HG02763 (cell line): ENCODE measurements around the gene ACOX1.

Experiments used
- ATAC-seq: cut with Tn5 transposase; IDR thresholded peaks from one replicate; pipeline ENCODE4 v1.9.1; 2021; ENCODE audit warnings: mild to moderate bottlenecking, moderate library complexity; ENCODE audit not compliant: unreplicated experiment

ACOX1 gene

DNA sequence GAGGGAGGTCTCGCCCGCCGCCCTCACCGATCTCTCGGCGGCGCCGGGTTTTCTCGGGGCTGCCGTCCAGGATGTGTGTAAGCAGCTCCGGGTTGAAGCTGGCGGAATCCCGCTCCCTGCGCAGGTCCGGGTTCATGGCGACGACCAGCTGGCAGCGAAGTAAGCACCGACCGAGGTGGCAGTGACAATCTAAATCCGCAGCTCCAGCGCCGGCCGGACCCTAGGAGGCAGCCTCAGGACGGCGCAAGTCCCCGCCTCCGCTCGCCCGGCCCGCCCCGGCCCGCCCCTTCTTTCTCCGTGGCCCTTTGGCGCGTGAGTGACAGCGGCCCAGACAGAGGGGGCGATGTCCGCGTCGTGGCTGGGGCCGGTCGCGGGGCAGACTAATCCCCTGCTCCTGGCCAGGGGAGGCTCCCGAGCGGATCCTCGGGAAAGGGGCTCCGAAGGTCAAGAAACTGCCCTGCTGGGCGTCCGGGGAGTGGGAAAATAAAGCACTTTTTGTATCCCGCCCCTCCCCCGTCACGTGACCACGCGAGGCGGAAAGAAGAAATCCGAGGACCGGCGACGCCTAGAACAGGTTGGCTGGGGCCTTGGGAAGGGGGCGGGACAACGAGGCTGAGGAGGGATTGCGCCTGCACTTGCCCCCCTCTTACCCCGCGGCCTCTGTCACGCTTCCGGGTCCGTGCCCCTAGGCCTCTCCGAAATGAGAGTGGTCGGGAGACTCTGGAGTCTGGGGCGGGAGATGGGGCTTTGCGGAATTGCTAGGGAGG is at the start of gene ACOX1, which contains the start of gene TEN1:
ACOX1 (minus strand) TSS at position 229 of the 767 bp plus-strand sequence; CDS start at position 136, 93 bp downstream.
TEN1 (plus strand) TSS at position 303 of the 767 bp plus-strand sequence. CDS start 6,953 bp downstream, outside the sequence.
- peak; percentile 81 for ATAC-seq

DNA sequence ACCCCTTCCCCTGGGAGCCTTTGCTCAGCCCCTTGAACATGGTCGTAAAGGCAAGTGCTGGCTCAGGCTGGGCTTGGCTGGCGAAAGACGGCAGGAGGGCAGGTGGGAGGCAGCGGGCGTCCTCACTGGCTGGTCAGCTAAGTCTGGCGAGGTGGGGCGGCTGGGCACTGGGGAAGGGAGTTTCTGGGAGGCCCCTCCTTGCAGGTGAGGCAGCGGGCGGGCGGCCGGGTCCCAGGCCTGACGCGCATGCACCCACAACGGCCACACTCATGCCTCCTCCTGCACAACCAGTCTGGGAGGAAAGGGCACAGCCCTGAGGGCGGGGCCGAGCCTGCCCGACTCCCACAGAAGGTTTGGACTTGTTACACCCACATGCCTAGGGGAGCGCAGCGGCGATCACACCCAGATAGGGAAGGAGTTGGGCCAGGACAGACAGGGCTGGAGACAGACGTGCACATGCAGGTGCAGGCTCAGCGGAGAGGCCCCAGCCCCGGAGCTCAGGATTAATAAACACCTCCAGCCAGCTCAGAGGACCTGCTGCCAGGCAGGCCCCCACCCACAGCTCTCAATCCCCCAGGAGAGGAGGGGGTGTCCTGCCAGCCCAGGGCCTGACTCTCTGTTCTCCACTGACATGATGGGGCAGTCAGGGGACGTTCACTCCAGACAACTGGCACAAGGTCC is 48.3 kb upstream of the ACOX1 start, which contains the start of gene EVPL:
EVPL (minus strand) TSS at position 148 of the 681 bp plus-strand sequence; CDS start at position 40, 108 bp downstream.
- ATAC-seq: no peak

DNA sequence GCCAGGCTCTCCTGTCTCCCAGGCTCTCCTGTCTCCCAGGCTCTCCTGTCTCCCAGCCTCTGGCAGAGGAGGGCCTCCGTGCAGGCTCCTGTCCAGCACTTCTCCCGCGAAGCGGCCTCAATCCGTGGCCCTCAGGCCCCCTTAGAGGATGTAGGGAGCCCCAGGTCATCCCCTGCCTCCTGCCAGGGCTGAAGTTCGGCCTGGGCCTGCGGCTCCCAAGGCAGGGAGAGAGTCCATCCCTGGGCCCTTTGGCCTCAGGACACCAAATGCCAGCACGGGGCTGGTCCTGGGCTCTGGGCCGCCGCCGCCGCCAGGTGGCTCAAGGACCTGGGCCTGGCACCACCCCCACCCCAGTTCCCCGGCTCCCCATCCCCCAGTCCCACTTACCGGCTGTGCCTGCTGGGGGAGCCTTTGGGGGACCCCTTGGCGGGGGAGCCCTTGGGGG is 47.8 kb upstream of the ACOX1 start:
- ATAC-seq: no peak

DNA sequence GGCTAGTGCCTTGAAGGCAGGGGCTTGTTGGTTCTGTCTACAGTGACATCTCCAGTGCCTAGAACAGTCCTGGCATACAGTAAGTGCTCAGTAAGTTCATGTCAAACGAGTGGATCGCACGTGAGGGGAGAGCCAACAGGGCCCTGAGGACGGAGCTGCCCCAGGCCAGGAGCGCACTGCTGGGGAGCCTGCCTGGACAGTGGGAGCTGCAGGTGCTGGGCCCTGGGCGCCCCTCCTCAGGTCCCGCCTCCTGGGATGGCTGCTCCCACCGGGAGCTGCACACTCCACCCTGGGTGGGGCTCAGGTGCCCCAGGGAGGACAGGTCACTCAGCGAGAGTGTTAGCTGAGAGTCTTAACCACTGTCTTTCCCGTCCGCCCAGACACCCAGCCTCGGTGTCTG is 46.3 kb upstream of the ACOX1 start:
- no peak for ATAC-seq

DNA sequence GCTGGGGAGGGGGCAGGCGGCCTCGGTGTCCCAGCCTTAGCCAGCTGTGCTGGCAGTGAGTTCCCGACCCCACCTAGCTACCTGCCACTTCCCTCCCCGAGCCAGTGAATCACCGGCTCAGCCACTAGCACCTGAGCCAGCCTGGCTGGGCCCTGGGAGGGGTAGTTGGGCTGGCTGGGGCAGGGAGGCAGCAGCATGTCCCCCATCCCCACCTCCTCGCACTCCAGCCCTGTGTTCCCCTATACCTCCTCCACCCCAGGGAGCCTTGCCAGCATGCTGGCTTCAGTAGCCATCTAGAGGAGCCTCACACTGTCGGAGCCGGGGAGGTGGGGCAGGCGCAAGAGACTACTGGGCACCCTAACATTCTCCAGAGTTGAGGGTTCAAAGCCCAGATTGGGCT is 45.4 kb upstream of the ACOX1 start:
- no peak for ATAC-seq

DNA sequence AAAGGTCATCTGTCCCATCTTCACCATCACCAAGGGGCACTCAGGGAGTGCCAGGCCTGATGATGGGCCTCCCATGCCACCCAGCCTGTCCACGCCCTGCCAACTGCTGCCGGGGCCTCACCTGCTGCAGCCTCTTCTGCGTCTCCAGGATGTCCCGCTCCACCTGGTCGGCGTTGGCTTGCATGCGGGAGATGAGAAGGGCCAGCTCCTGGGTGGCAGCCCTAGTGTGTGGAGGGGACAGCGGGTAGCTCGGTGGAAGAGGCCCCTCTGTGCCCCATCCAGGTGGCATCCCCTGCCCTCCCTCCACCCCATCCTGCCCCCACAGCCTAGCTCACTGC is 44.9 kb upstream of the ACOX1 start:
- no peak for ATAC-seq

DNA sequence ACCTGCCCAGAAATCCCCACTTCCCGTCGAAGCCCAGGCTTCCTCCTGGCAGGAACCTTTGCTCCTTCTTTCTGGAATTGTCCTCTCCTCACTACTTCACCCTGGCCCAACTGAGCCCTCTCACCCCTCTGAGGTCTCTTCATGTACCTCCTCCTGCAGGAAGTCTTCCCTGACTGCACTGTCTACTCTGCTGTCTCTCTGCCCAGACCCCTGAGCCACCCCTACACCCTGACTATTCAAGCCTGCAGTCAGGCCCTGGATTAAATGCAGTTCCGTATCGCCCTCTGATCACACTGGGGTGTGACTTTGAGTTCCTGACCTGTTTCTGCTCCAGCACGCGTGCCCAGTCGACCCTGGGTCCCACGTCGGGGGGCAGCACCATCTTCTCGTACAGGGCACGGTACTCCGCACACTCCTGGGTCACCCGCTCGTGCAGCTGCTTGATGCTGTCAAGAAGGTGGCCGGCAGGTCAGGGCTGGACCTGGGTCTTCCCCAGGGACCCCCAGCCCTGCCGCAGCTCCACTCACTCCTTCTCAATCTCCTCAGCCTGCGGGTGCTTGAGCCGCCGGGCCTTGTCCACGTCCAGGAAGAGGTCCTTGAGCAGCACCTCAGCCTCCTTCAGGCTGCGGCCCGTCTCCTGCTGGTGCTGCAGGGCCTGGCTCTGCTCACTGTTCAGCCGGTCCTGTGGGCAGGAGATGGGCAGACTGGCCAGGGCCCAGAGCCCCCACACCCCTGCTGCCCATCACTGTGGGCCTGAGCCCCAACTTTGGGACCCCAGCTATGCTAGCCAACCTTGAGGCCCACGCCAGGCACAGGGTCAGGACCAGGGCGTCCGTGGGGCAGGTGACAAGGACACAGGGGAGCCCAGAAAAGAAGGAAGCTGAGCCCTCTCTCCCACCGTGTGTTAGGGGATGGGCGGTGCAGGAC is 44.3 kb upstream of the ACOX1 start:
- ATAC-seq: no peak

DNA sequence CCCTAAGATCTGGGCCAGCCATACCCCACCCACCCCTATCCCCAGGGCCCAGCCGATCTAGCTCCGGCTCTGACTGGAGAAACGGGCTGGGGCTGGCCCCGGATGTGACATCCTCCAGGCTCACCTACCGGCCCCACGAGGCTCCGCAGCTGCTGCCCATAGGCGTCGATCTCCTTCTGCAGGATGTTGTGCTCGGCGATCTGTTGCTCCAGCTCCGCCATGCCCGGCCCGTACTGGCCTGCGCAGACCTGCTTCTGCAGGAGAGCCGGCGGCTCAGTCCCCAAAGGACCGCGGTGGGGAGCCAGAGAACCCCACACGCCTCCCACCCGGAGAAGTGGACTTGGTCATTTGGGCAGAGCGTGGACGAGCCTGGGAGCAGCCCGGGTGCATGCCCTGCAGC is 43.3 kb upstream of the ACOX1 start:
- ATAC-seq: no peak

DNA sequence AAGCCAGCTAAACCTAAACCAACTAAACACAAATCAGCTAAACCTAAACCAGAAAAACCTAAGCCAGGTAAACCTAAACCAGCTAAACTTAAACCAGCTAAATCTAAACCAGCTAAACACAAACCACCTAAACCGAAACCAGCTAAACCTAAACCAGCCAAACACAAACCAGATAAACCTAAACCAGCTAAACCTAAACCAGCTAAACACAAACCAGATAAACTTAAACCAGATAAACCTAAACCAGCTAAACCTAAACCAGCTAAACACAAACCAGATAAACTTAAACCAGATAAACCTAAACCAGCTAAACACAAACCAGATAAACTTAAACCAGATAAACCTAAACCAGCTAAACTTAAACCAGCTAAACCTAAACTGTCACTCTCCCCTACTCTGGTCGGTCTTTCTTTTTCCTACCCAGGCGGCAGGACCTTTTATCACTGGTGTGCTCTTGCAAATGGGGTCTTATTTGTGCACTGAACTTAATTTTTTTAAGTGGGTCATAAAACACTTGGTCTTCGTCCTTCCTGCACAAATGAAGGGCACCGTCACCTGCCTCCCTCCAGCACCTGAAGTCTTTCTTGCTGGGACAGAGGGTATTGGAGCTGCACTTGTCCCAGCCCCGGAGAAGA is 41.0 kb upstream of the ACOX1 start:
- no peak for ATAC-seq

DNA sequence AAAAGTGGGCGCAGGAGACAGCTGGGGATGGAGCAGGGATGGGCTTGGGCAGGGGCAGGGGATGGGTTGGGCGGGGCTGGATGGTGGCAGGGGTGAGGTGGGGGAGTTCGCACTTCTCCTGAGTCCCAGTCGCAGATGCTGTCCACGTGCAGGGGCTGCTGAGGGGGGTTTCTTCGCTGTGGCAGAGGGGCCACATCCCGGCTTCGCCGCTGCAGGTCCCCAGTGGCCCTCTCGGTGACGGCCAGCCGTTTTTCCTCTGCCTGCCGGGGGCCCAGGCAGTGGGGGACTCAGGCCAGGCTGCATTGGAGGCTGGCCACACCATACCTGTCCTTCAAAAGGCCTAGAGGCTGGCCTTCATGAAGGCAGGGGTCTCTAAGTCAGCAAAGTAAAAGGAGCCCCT is 39.8 kb upstream of the ACOX1 start:
- no peak for ATAC-seq

DNA sequence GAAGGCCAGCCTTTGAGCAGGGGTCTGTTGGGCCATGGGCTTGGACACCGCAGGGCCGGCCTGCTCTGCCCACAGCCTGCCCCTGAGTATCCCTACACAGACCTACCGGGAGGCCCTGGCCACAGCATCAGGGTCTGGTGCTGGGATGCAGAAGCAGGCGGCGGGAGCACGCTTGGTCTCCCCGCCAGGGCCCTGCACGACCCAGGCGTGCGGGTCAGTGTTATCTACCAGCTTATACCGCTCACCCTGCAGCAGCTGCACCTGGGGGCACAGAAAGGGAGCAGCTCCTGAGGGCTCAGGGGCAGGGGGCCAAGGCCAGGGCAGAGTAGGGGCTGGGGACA is 39.3 kb upstream of the ACOX1 start:
- no peak for ATAC-seq

DNA sequence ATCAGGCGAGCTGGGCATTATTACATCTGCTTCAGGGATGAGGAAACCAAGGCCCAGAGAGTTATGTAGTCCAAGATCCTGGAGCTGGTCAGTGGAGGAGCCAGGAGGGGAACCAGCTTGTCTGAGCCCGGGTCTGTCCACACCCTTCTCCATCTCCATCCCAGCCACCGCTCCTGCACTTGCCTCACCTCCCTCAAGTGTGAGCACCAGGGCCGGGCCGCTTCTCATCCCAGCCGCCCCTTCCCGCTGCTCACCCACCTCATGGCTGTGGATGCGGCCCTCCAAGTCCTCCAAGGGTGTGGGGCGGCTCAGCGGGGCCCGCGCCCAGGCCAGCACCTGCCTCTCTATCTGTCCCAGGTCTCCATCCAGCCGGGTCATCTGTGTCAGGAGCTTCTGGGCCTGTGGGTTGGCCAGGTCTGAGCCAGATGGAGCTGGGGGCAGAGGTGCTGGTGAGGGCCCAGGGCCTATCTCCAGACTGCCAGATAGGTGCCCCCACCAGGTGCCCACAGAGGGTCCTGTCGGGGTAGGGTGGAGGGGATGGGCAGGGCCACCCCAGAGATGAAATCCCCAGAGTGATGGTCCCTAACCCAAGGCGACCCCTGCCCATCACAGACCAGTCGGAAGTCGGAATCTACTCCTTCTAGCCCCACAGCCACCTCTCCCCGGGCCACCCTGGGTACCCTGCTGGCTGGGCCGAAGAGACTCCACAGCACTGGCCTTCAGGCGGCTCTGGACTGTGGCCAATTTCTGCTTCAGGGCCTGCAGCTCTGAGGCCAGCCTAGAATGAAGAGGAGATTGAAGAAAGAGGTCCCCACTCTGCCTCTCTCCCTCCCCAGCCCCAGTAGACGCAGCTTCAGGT is 38.7 kb upstream of the ACOX1 start:
- ATAC-seq: no peak

DNA sequence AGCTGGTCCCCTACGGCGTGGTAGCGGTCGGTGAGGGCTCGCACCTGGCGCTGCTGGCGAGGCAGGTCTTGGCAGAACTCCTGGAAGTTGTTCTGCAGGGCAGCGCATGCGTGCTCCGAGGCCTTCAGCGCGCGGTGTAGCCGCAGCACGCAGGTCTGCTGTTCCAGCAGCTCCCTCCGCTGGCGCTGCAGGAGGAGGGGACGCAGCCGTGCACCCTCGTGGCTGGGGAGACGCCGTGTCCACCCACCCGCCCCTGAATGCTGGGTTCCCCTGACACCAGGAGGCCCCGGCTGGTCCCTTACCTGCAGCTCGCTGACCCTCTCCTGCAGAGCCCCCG is 35.9 kb upstream of the ACOX1 start:
- ATAC-seq: no peak

DNA sequence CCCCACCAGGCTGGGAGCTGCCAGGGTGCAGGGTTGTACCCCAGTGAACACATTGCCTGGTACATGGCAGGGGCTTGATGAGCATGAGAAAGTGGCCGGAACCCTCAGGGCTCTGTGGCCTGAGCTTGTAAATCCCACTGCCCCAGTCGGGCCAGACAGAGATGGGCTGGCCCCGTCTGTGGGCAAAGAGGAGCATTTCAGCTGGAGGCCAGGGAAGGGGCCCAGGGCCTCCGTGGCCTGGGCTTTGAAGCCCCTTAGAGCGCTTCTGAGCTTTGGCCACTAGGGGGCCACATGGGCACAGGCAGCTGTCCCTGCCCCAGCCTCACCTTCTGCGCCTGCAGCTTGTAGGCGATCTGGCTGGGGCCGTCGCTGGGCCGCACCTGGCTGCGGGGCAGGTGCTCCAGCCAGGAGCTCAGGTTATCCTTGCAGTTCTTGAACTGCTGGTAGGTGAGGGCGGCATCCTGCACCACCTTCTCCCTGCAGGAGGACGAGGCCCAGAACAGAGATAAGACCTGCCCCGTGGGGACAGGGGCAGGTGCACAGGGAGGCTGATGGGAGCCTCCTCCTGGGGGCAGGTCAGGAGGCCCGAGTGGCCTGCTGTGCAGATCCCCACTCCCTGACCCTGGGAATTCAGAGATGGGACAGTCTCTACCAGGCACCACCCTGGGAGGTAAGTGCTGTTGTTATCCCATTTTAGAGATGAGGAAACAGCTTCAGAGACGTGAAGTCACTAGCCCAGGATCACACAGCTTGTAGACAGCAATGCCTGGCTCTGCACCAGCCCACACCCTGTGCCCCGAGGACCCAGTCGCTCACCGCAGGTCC is 35.3 kb upstream of the ACOX1 start:
- no peak for ATAC-seq

DNA sequence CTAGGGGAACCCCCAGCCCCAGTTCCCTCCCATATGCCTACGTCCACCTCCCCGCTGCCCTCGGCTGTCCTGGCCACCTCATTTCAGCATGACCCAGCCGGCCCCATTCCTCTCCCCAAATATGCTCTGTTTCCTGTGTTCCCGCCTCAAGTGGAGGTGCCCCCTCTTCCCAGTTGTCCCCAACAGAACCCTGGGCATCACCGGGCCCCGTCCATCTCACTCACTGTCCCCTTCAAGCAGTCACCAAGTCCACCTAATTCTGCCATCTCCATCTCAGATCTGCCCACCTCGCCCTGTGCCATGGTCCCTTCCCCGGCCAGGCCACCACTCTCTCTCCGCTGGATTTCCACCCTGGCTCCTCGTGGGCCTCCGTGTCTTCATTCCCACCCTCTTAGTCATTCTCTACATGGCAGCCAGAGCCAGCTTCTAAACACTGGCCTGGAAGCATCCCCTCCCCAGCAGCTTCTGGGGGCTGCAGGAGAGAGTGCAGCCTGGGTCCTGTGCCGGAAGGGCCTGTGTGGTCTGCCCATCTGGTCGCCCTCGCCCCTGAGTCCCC is 34.5 kb upstream of the ACOX1 start:
- no peak for ATAC-seq

DNA sequence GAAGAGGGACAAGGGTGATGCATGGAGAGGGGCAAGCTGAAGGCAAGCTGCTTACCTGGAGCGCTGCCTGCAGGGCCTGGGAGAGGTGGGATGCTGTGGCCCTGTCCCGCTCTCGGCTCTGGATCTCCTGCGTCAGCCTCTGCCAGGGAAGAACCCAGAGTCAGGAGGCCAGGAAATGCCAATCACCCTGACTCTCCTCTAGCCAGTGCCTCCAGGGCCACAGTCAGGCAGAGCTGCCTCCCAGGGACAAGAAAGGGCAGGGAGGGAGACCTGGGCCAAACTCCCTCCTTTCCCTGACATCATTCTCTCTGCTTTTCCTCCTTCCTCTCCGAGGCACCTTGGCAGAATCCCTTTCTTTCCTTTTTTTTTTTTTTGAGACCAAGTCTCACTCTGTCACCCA is 33.0 kb upstream of the ACOX1 start:
- no peak for ATAC-seq

DNA sequence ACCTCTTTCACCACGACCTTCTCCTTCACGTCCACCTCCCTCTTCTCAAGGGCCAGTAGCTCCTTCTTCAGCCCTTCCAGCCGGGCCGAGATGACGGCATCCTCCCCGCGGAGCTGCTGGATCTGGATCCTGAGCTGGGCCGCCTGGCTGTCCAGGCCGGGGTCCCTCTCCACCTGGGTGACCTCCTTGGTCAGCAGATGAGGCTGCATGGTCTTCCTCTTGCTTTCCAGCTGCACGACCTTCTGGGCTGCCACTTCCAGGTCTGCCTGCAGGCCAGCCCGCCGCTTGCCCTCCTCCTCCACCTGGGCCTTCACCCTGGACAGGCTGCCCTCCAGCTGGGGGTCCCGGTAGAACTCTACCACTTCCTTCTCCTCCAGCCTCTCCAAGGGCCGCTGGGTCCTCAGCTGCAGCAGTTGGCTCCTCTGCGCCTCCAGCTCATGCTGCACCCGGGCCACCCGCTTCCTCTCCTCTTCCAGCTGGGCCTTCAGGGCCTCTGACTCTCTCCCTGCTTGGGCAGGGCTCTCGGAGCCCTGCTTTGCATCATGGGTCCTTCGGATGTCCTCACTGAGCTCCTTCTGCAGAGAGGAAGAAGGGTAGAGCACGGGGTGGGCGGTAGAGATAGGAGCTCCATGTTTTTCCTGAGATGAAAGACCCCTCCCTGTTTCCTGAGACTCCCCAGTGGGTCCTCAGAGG is 31.1 kb upstream of the ACOX1 start:
- no peak for ATAC-seq

DNA sequence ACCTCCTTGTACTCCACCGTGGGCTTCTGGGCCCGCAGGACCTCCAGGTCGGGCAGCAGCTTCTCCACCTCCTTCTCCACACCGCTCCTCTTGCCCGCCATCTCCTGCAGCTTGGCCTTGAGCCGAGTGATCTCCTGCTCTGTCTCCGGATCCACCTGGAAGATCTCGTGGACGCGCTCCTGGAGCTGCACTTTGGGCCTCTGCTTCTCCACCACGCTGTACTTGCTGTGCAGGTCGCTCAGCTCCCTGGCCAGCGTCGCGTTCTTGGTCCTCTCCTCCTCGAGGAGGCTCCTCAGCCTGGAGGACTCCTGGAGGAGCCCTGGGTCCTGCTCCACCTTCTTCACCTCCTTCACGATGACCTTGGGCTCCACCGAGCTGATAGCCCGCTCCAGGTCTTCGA is 30.5 kb upstream of the ACOX1 start:
- no peak for ATAC-seq
